Mesendoderm (in vitro differentiated cells): Measurements from ENCODE around the gene TIMM22.
"Not testable (repeated sequence)": the region's sequence is repeated elsewhere in the genome, so short reads cannot be mapped to it uniquely, and the experiment has no call there.

ENCODE experiments used
- DNase-seq: peaks from one replicate; pipeline ENCODE4 v3.0.0; 2013
- H2AK5ac ChIP-seq: 2 replicates; pipeline ENCODE4 v1.6.1; 2013; ENCODE audit warnings: low read length, inconsistent platforms
- H2BK120ac ChIP-seq: 2 replicates; pipeline ENCODE4 v1.6.1; 2013; ENCODE audit warnings: low read depth, mild to moderate bottlenecking, low read length, moderate library complexity, mixed read lengths
- H2BK15ac ChIP-seq: replicated peaks from 2 replicates; pipeline ENCODE4 v1.6.1; 2013; ENCODE audit warnings: low read depth, mild to moderate bottlenecking, moderate library complexity
- H2BK5ac ChIP-seq: 2 replicates; pipeline ENCODE4 v1.6.1; 2013; ENCODE audit warnings: low read length, inconsistent platforms
- H3K18ac ChIP-seq: 2 replicates; pipeline ENCODE4 v1.6.1; 2013; ENCODE audit warnings: mild to moderate bottlenecking, low read length, mixed read lengths
- H3K23ac ChIP-seq: one replicate; pipeline ENCODE4 v1.6.1; 2013; ENCODE audit warnings: low read length
- H3K27ac ChIP-seq: 2 replicates; pipeline ENCODE4 v1.5.1; 2013; ENCODE audit warnings: low read depth, mild to moderate bottlenecking, inconsistent platforms, low read length, moderate library complexity
- H3K27me3 ChIP-seq: 2 replicates; pipeline ENCODE4 v1.6.1; 2013; ENCODE audit warnings: low read length, control low read depth, mild to moderate bottlenecking, inconsistent platforms; ENCODE audit not compliant: insufficient read depth, poor library complexity
- H3K36me3 ChIP-seq: 2 replicates; pipeline ENCODE4 v1.6.1; 2013; ENCODE audit warnings: low read length, inconsistent platforms; ENCODE audit not compliant: control insufficient read depth, insufficient read depth
- H3K4ac ChIP-seq: one replicate; pipeline ENCODE4 v1.6.1; 2013; ENCODE audit warnings: low read depth, mild to moderate bottlenecking, low read length, moderate library complexity
- H3K4me1 ChIP-seq: 2 replicates; pipeline ENCODE4 v1.6.1; 2013; ENCODE audit warnings: low read depth, low read length, inconsistent platforms; ENCODE audit not compliant: control insufficient read depth
- H3K4me2 ChIP-seq: 2 replicates; pipeline ENCODE4 v1.6.1; 2013; ENCODE audit warnings: low read length
- H3K4me3 ChIP-seq: 2 replicates; pipeline ENCODE4 v1.5.1; 2013; ENCODE audit warnings: mild to moderate bottlenecking, low read length
- H3K56ac ChIP-seq: one replicate; pipeline ENCODE4 v1.6.1; 2013; ENCODE audit warnings: low read length
- H3K79me1 ChIP-seq: 2 replicates; pipeline ENCODE4 v1.6.1; 2013; ENCODE audit warnings: low read length, inconsistent platforms
- H3K79me2 ChIP-seq: 2 replicates; pipeline ENCODE4 v1.6.1; 2013; ENCODE audit warnings: mild to moderate bottlenecking, low read length; ENCODE audit not compliant: control insufficient read depth, insufficient read depth
- H3K9ac ChIP-seq: 2 replicates; pipeline ENCODE4 v1.6.1; 2013; ENCODE audit warnings: low read length, inconsistent platforms
- H4K5ac ChIP-seq: one replicate; pipeline ENCODE4 v1.6.1; 2013; ENCODE audit warnings: low read length
- H4K8ac ChIP-seq: one replicate; pipeline ENCODE4 v1.6.1; 2013; ENCODE audit warnings: low read depth, mild to moderate bottlenecking, control low read depth, low read length, moderate library complexity
- WGBS: extraction: QIAGEN DNeasy Blood & Tissue Kit; methylation state at CpG from one replicate; pipeline ENCODE4 v1.1.7; 2013; ENCODE audit warnings: low lambda C conversion rate, missing lambda C conversion rate; ENCODE audit not compliant: insufficient coverage; ENCODE audit errors: extremely low coverage; 5-methylcytosine and 5-hydroxymethylcytosine counted together

Gene TIMM22

GRCh38 chr17:974778-975177 lies 22.2 kb upstream of the TIMM22 start:
- not testable (repeated sequence) for H4K5ac ChIP-seq, H3K27me3 ChIP-seq, H4K8ac ChIP-seq, H3K56ac ChIP-seq, H2AK5ac ChIP-seq, H3K9ac ChIP-seq, H3K4ac ChIP-seq, H2BK5ac ChIP-seq, DNase-seq, H3K36me3 ChIP-seq, H3K79me1 ChIP-seq, H3K4me2 ChIP-seq, H3K4me3 ChIP-seq, H3K4me1 ChIP-seq, H3K23ac ChIP-seq, H2BK15ac ChIP-seq, H3K27ac ChIP-seq, H2BK120ac ChIP-seq
- Histone ChIP-seq H3K79me2 (peaks cover 89% of the 10 kb centered on the region), H3K18ac (peak overlapping the region; percentile 28)
- WGBS = no CpG with 5 or more reads among the region's 2 CpGs

- no peaks in the 10 kb centered on the region for H3K36me3 ChIP-seq
Observed at GRCh38 chr17:975371-975915, 21.5 kb upstream of the TIMM22 start.

GRCh38 chr17:976312-976711 lies 20.6 kb upstream of the TIMM22 start:
- no peak overlapping the region for H3K23ac ChIP-seq
- H3K18ac ChIP-seq = no peak overlapping the region
- no peaks in the 10 kb centered on the region for H3K27me3 ChIP-seq
- no peak overlapping the region for H3K4me2 ChIP-seq
- no peak overlapping the region for H3K4ac ChIP-seq
- no peak overlapping the region for H2BK15ac ChIP-seq
- H3K4me1 ChIP-seq = peaks cover 5% of the 10 kb centered on the region
- H3K79me2 ChIP-seq = peaks cover 73% of the 10 kb centered on the region
- H3K4me3 ChIP-seq = no peak overlapping the region
- peak overlapping the region; percentile 65 for H3K56ac ChIP-seq
- no peak overlapping the region for H2AK5ac ChIP-seq
- H3K9ac ChIP-seq = peak overlapping the region; percentile 24
- H4K8ac ChIP-seq = no peak overlapping the region
- H3K27ac ChIP-seq = no peak overlapping the region
- no peak overlapping the region for H2BK5ac ChIP-seq
- no peak for DNase-seq
- H4K5ac ChIP-seq = no peak overlapping the region
- H2BK120ac ChIP-seq = no peak overlapping the region
- no CpG with 5 or more reads among the region's 6 CpGs for WGBS
- H3K79me1 ChIP-seq = peaks cover 4% of the 10 kb centered on the region
- H3K36me3 ChIP-seq = no peaks in the 10 kb centered on the region

More at GRCh38 chr17:975371-975915, 21.5 kb upstream of the TIMM22 start:
- WGBS = no CpG with 5 or more reads among the region's 5 CpGs
- H2BK120ac ChIP-seq = no peak overlapping the region
- H3K56ac ChIP-seq = peak overlapping the region; percentile 54
- no peak overlapping the region for H2BK5ac ChIP-seq
- no peak overlapping the region for H3K4me3 ChIP-seq
- H3K79me2 ChIP-seq = peaks cover 82% of the 10 kb centered on the region
- H2BK15ac ChIP-seq = no peak overlapping the region
- no peak overlapping the region for H3K27ac ChIP-seq
- H3K27me3 ChIP-seq = no peaks in the 10 kb centered on the region
- H3K9ac ChIP-seq = peak overlapping the region; percentile 51
- H4K8ac ChIP-seq = no peak overlapping the region
- peak overlapping the region; percentile 28 for H3K18ac ChIP-seq
- peak overlapping the region; percentile 48 for H3K23ac ChIP-seq
- H4K5ac ChIP-seq = no peak overlapping the region
- no peak overlapping the region for H3K4ac ChIP-seq
- H3K4me1 ChIP-seq = peaks cover 6% of the 10 kb centered on the region
- DNase-seq = no peak
- peak overlapping the region; percentile 10 for H3K4me2 ChIP-seq
- H3K79me1 ChIP-seq = peaks cover 4% of the 10 kb centered on the region
- no peak overlapping the region for H2AK5ac ChIP-seq

- Histone ChIP-seq H3K9ac (peak overlapping the region; percentile 99), H2AK5ac (no peak overlapping the region), H3K56ac (peak overlapping the region; percentile 29), H3K27ac (no peak overlapping the region), H4K5ac (no peak overlapping the region), H3K4me2 (peak overlapping the region; percentile 51), H3K36me3 (no peaks in the 10 kb centered on the region), H3K4me1 (peaks cover 5% of the 10 kb centered on the region), H3K79me2 (peaks cover 65% of the 10 kb centered on the region), H3K4me3 (peak overlapping the region; percentile 0), H3K23ac (no peak overlapping the region), H2BK15ac (no peak overlapping the region), H2BK5ac (no peak overlapping the region), H4K8ac (no peak overlapping the region), H3K79me1 (peaks cover 4% of the 10 kb centered on the region), H2BK120ac (no peak overlapping the region), H3K27me3 (no peaks in the 10 kb centered on the region), H3K18ac (peak overlapping the region; percentile 63), H3K4ac (no peak overlapping the region)
- DNase-seq = no peak
- no CpG with 5 or more reads among the region's 6 CpGs for WGBS
Observed at GRCh38 chr17:977166-977565, 19.8 kb upstream of the TIMM22 start.

GRCh38 chr17:978103-979093 lies 18.5 kb upstream of the TIMM22 start:
- peak overlapping the region; percentile 12 for H2AK5ac ChIP-seq
- peak overlapping the region; percentile 90 for H3K23ac ChIP-seq
- H3K9ac ChIP-seq = peak overlapping the region; percentile 99
- peaks cover 4% of the 10 kb centered on the region for H3K79me1 ChIP-seq
- H3K4ac ChIP-seq = peak overlapping the region; percentile 98
- peak overlapping the region; percentile 100 for H3K18ac ChIP-seq
- H3K79me2 ChIP-seq = peaks cover 53% of the 10 kb centered on the region
- peak overlapping the region; percentile 37 for H3K4me2 ChIP-seq
- H3K27me3 ChIP-seq = no peaks in the 10 kb centered on the region
- H3K4me1 ChIP-seq = peaks cover 5% of the 10 kb centered on the region
- WGBS = no CpG with 5 or more reads among the region's 72 CpGs
- H3K4me3 ChIP-seq = peak overlapping the region; percentile 97
- H4K5ac ChIP-seq = no peak overlapping the region
- no peaks in the 10 kb centered on the region for H3K36me3 ChIP-seq
- peak overlapping the region; percentile 84 for H3K27ac ChIP-seq
- DNase-seq = peak; percentile 48
- H2BK5ac ChIP-seq = peak overlapping the region; percentile 23
- H3K56ac ChIP-seq = peak overlapping the region; percentile 98
- no peak overlapping the region for H2BK15ac ChIP-seq
- peak overlapping the region; percentile 99 for H2BK120ac ChIP-seq
- H4K8ac ChIP-seq = no peak overlapping the region
